ENCODE results near the gene TMCO1.

The TMCO1 gene

DNA sequence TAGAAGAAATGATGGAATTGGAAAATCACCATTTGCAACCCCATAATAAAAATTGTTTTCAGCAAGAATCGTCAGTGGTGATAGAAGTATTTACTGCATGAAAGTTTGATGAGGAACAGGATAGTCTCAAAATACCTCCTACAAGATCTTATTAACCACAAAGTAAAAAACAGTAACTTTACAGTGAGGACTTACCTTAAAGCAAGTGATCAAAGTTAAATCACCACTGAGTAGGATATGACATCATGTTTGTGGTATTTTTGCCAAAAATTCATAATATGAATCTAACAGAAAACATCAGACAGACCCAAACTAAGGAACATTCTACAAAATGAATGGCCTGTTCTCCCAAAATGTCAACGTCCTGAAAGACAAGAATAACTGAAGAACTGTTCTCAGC is 90.2 kb downstream of the TMCO1 start:
- H3K4me3 ChIP-seq (ENCODE audit: low read depth, low read length), result no peak overlapping the region
- no peak for TF ChIP-seq CTCF (IDR thresholded peaks at IDR 0.05; ENCODE audit: control insufficient read depth, extremely low read depth, insufficient read depth)
- DNase-seq (ENCODE audit: low read depth), result no peak
